Ectodermal cell (in vitro differentiated cells): ENCODE measurements around the gene GALM.
"Not testable (repeated sequence)": the region's sequence is repeated elsewhere in the genome, so short reads cannot be mapped to it uniquely, and the experiment has no call there.

Experiments
- H3K27ac ChIP-seq: 2 replicates; pipeline ENCODE4 v1.7.0; 2013; ENCODE audit warnings: mild to moderate bottlenecking, low read depth, low read length; ENCODE audit not compliant: insufficient read depth, poor library complexity, severe bottlenecking
- H3K27me3 ChIP-seq: 2 replicates; pipeline ENCODE4 v1.7.0; 2013; ENCODE audit warnings: mild to moderate bottlenecking, low read length; ENCODE audit not compliant: insufficient read depth, control insufficient read depth, poor library complexity, severe bottlenecking
- H3K36me3 ChIP-seq: one replicate; pipeline ENCODE4 v1.7.0; 2013; ENCODE audit warnings: low read length; ENCODE audit not compliant: control insufficient read depth, insufficient read depth
- H3K4me1 ChIP-seq: one replicate; pipeline ENCODE4 v1.7.0; 2013; ENCODE audit warnings: low read length; ENCODE audit not compliant: control insufficient read depth, insufficient read depth
- H3K4me3 ChIP-seq: 2 replicates; pipeline ENCODE4 v1.7.0; 2013; ENCODE audit warnings: low read depth, low read length, control low read depth; ENCODE audit not compliant: insufficient read depth
- H3K9me3 ChIP-seq: 2 replicates; pipeline ENCODE4 v1.7.0; 2013; ENCODE audit warnings: mild to moderate bottlenecking, low read length, moderate library complexity; ENCODE audit not compliant: control insufficient read depth
- WGBS, 2 experiments: methylation state at CpG; one replicate each; pipeline ENCODE4 v1.1.7; 2013; ENCODE audit warnings: missing lambda C conversion rate in 2 of 2; 5-methylcytosine and 5-hydroxymethylcytosine counted together

Gene GALM

GRCh38 chr2:38698467-38699003 lies 32.6 kb downstream of the GALM start:
- H3K27ac ChIP-seq, result no peak overlapping the region
- 91 to 96% methylated on average over 5 of the region's 5 CpGs for WGBS, 2 experiments
- no peak overlapping the region for H3K4me3 ChIP-seq
- H3K36me3 ChIP-seq, result no peaks in the 10 kb centered on the region
- no peaks in the 10 kb centered on the region for H3K4me1 ChIP-seq
- no peaks in the 10 kb centered on the region for H3K9me3 ChIP-seq
- H3K27me3 ChIP-seq, result no peaks in the 10 kb centered on the region

- Histone ChIP-seq H3K4me3 (no peak overlapping the region), H3K36me3 (no peaks in the 10 kb centered on the region), H3K27ac (no peak overlapping the region), H3K27me3 (no peaks in the 10 kb centered on the region), H3K4me1 (no peaks in the 10 kb centered on the region), H3K9me3 (no peaks in the 10 kb centered on the region)
- WGBS, 2 experiments, result 92% methylated on average over 8 to 9 of the region's 9 CpGs
Observed at GRCh38 chr2:38700113-38700785, 34.3 kb downstream of the GALM start.

GRCh38 chr2:38700881-38701458 lies 35.1 kb downstream of the GALM start:
- Histone ChIP-seq H3K36me3 (no peaks in the 10 kb centered on the region), H3K9me3 (no peaks in the 10 kb centered on the region), H3K27me3 (no peaks in the 10 kb centered on the region), H3K27ac (no peak overlapping the region), H3K4me3 (no peak overlapping the region), H3K4me1 (no peaks in the 10 kb centered on the region)

GRCh38 chr2:38701542-38701941 lies 35.6 kb downstream of the GALM start:
- Histone ChIP-seq H3K36me3 (no peaks in the 10 kb centered on the region), H3K27me3 (no peaks in the 10 kb centered on the region), H3K4me3 (no peak overlapping the region), H3K9me3 (no peaks in the 10 kb centered on the region), H3K4me1 (no peaks in the 10 kb centered on the region), H3K27ac (no peak overlapping the region)
- WGBS, 2 experiments, result 89 to 92% methylated on average over 3 to 4 of the region's 4 CpGs

GRCh38 chr2:38702413-38702812 lies 36.5 kb downstream of the GALM start:
- H3K9me3 ChIP-seq, result no peaks in the 10 kb centered on the region
- no peak overlapping the region for H3K27ac ChIP-seq
- H3K27me3 ChIP-seq, result no peaks in the 10 kb centered on the region
- no peaks in the 10 kb centered on the region for H3K4me1 ChIP-seq
- 71 to 77% methylated on average over 1 of the region's 1 CpG for WGBS, 2 experiments
- no peaks in the 10 kb centered on the region for H3K36me3 ChIP-seq
- H3K4me3 ChIP-seq, result no peak overlapping the region

- H3K4me1 ChIP-seq, H3K27ac ChIP-seq: not testable (repeated sequence)
- WGBS, 2 experiments, result 94 to 99% methylated on average over 4 to 5 of the region's 5 CpGs
Observed at GRCh38 chr2:38703336-38703735, 37.4 kb downstream of the GALM start.

GRCh38 chr2:38704664-38705063 lies 38.8 kb downstream of the GALM start:
- Histone ChIP-seq H3K9me3 (no peaks in the 10 kb centered on the region), H3K27ac (no peak overlapping the region), H3K36me3 (no peaks in the 10 kb centered on the region), H3K27me3 (no peaks in the 10 kb centered on the region), H3K4me1 (no peaks in the 10 kb centered on the region), H3K4me3 (no peak overlapping the region)
- 94% methylated on average over 2 of the region's 2 CpGs for WGBS, 2 experiments

More at GRCh38 chr2:38703336-38703735, 37.4 kb downstream of the GALM start:
- H3K36me3 ChIP-seq, H3K4me3 ChIP-seq, H3K9me3 ChIP-seq, H3K27me3 ChIP-seq: not testable (repeated sequence)

GRCh38 chr2:38706846-38707345 lies 41.0 kb downstream of the GALM start:
- Histone ChIP-seq H3K27ac (no peak overlapping the region), H3K4me1 (no peaks in the 10 kb centered on the region), H3K36me3 (no peaks in the 10 kb centered on the region), H3K9me3 (no peaks in the 10 kb centered on the region), H3K4me3 (no peak overlapping the region), H3K27me3 (no peaks in the 10 kb centered on the region)
- 89 to 91% methylated on average over 6 of the region's 6 CpGs for WGBS, 2 experiments

- 88 to 91% methylated on average over 9 of the region's 9 CpGs for WGBS, 2 experiments
- not testable (repeated sequence) for H3K9me3 ChIP-seq, H3K4me1 ChIP-seq, H3K27me3 ChIP-seq, H3K27ac ChIP-seq, H3K36me3 ChIP-seq, H3K4me3 ChIP-seq
Observed at GRCh38 chr2:38708491-38708890, 42.6 kb downstream of the GALM start.

- Histone ChIP-seq H3K27me3 (no peaks in the 10 kb centered on the region), H3K27ac (no peak overlapping the region), H3K4me3 (no peak overlapping the region), H3K36me3 (no peaks in the 10 kb centered on the region), H3K9me3 (no peaks in the 10 kb centered on the region), H3K4me1 (no peaks in the 10 kb centered on the region)
- WGBS, 2 experiments, result 85 to 86% methylated on average over 12 of the region's 12 CpGs
Observed at GRCh38 chr2:38708900-38709566, 43.1 kb downstream of the GALM start.
